WTC11 (cell line): ENCODE results near the gene SIGLEC15. TPM values are rescaled to one million over a fixed set of nuclear protein-coding genes. Genes with fewer than 3 reads are reported as not detected.

Experiments
- AFF4 ChIP-seq: sonication (generic); formaldehyde crosslinking; IDR thresholded peaks from 2 replicates; pipeline ENCODE4 v1.8.1; 2023; ENCODE audit warnings: mild to moderate bottlenecking, missing genetic modification reagents, borderline replicate concordance
- ATF1 ChIP-seq: sonication (generic); formaldehyde crosslinking; IDR thresholded peaks from 2 replicates; pipeline ENCODE4 v1.8.1; 2023; ENCODE audit warnings: mild to moderate bottlenecking, moderate library complexity, missing genetic modification reagents
- E2F4 ChIP-seq: sonication (generic); formaldehyde crosslinking; IDR thresholded peaks from 2 replicates; pipeline ENCODE4 v1.8.1; 2022; ENCODE audit warnings: low read depth, mild to moderate bottlenecking, moderate library complexity, missing genetic modification reagents, borderline replicate concordance
- E2F5 ChIP-seq: sonication (generic); formaldehyde crosslinking; IDR thresholded peaks from 2 replicates; pipeline ENCODE4 v1.8.1; 2022; ENCODE audit warnings: mild to moderate bottlenecking, moderate library complexity, missing genetic modification reagents
- ESRRA ChIP-seq: sonication (generic); formaldehyde crosslinking; IDR thresholded peaks from 2 replicates; pipeline ENCODE4 v1.8.1; 2022; ENCODE audit warnings: mild to moderate bottlenecking, missing genetic modification reagents, borderline replicate concordance
- HMGXB4 ChIP-seq: sonication (generic); formaldehyde crosslinking; IDR thresholded peaks from 2 replicates; pipeline ENCODE4 v1.8.1; 2023; ENCODE audit warnings: mild to moderate bottlenecking, moderate library complexity, missing genetic modification reagents
- MXD4 ChIP-seq: fragments of 250-450 bp; sonication (Bioruptor Pico); IDR thresholded peaks from 2 replicates; pipeline ENCODE4 v1.8.0; 2021; ENCODE audit warnings: mild to moderate bottlenecking, moderate library complexity, borderline replicate concordance
- RELA ChIP-seq: sonication (generic); formaldehyde crosslinking; IDR thresholded peaks from 2 replicates; pipeline ENCODE4 v1.8.1; 2022; ENCODE audit warnings: missing genetic modification reagents, mild to moderate bottlenecking, borderline replicate concordance
- SMAD3 ChIP-seq: sonication (generic); formaldehyde crosslinking; IDR thresholded peaks from 2 replicates; pipeline ENCODE4 v1.8.0; 2022; ENCODE audit warnings: missing genetic modification reagents, mild to moderate bottlenecking, borderline replicate concordance
- SMAD4 ChIP-seq: sonication (generic); formaldehyde crosslinking; IDR thresholded peaks from 2 replicates; pipeline ENCODE4 v1.8.0; 2022; ENCODE audit warnings: mild to moderate bottlenecking, missing genetic modification reagents
- SOX15 ChIP-seq: fragments of 250-450 bp; sonication (Bioruptor Pico); IDR thresholded peaks from 2 replicates; pipeline ENCODE4 v1.9.0; 2021; ENCODE audit warnings: mild to moderate bottlenecking
- TEAD4 ChIP-seq: sonication (generic); formaldehyde crosslinking; IDR thresholded peaks from 2 replicates; pipeline ENCODE4 v1.8.0; 2022; ENCODE audit warnings: mild to moderate bottlenecking, missing genetic modification reagents
- ZNF121 ChIP-seq: sonication (generic); formaldehyde crosslinking; IDR thresholded peaks from 2 replicates; pipeline ENCODE4 v1.8.0; 2023; ENCODE audit warnings: missing genetic modification reagents
- ZNF281 ChIP-seq: sonication (generic); formaldehyde crosslinking; IDR thresholded peaks from 2 replicates; pipeline ENCODE4 v1.8.0; 2023; ENCODE audit warnings: mild to moderate bottlenecking, missing genetic modification reagents
- ZNF532 ChIP-seq: fragments of 250-450 bp; sonication (Bioruptor Pico); IDR thresholded peaks from 2 replicates; pipeline ENCODE4 v1.9.0; 2021; ENCODE audit warnings: mild to moderate bottlenecking, borderline replicate concordance
- total RNA-seq: library from RNA; stranded (reverse); gene quantifications from 3 replicates; pipeline ENCODE4 v1.2.3, GENCODE V29; 2021
- TF ChIP-seq, protein P1 (sequence below): sonication (generic); formaldehyde crosslinking; conservative IDR thresholded peaks from 2 replicates; pipeline ENCODE4 v1.8.1; 2023; ENCODE audit warnings: mild to moderate bottlenecking, low read depth, missing genetic modification reagents, moderate library complexity
- TF ChIP-seq, protein P2 (sequence below): fragments of 250-450 bp; sonication (Bioruptor Pico); IDR thresholded peaks from 2 replicates; pipeline ENCODE4 v1.8.0; 2021; ENCODE audit warnings: mild to moderate bottlenecking

SIGLEC15 gene
- total RNA-seq, 1 experiment from 2014 or later = not detected

- TF ChIP-seq ZNF121 (CRISPR knock-in tag) = peak; percentile 78; the same call in 1 of the 2 replicates
- peak; percentile 89 for TF ChIP-seq E2F5
- TF ChIP-seq, protein P1, sequence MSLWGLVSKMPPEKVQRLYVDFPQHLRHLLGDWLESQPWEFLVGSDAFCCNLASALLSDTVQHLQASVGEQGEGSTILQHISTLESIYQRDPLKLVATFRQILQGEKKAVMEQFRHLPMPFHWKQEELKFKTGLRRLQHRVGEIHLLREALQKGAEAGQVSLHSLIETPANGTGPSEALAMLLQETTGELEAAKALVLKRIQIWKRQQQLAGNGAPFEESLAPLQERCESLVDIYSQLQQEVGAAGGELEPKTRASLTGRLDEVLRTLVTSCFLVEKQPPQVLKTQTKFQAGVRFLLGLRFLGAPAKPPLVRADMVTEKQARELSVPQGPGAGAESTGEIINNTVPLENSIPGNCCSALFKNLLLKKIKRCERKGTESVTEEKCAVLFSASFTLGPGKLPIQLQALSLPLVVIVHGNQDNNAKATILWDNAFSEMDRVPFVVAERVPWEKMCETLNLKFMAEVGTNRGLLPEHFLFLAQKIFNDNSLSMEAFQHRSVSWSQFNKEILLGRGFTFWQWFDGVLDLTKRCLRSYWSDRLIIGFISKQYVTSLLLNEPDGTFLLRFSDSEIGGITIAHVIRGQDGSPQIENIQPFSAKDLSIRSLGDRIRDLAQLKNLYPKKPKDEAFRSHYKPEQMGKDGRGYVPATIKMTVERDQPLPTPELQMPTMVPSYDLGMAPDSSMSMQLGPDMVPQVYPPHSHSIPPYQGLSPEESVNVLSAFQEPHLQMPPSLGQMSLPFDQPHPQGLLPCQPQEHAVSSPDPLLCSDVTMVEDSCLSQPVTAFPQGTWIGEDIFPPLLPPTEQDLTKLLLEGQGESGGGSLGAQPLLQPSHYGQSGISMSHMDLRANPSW (CRISPR knock-in tag) = 0 out of 2 replicates have a peak, but pooled peaks have one; percentile 45
- peak; percentile 47; the same call in 1 of the 2 replicates for TF ChIP-seq ESRRA (CRISPR knock-in tag)
- peak; percentile 88 for TF ChIP-seq RELA (CRISPR knock-in tag)
- no peak; the same call in 1 of the 2 replicates for TF ChIP-seq AFF4 (CRISPR knock-in tag)
- no peak for TF ChIP-seq SOX15
- TF ChIP-seq, protein P2, sequence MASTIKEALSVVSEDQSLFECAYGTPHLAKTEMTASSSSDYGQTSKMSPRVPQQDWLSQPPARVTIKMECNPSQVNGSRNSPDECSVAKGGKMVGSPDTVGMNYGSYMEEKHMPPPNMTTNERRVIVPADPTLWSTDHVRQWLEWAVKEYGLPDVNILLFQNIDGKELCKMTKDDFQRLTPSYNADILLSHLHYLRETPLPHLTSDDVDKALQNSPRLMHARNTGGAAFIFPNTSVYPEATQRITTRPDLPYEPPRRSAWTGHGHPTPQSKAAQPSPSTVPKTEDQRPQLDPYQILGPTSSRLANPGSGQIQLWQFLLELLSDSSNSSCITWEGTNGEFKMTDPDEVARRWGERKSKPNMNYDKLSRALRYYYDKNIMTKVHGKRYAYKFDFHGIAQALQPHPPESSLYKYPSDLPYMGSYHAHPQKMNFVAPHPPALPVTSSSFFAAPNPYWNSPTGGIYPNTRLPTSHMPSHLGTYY (CRISPR knock-in tag) = no peak
- peak; percentile 28; the same call in 1 of the 2 replicates for TF ChIP-seq SMAD3 (CRISPR knock-in tag)
- peak; percentile 87; the same call in 1 of the 2 replicates for TF ChIP-seq ATF1 (CRISPR knock-in tag)
- TF ChIP-seq HMGXB4 (CRISPR knock-in tag) = peak; percentile 94
- TF ChIP-seq MXD4 (CRISPR knock-in tag) = no peak
- TF ChIP-seq SMAD4 = peak; percentile 81; the same call in 1 of the 2 replicates
- TF ChIP-seq TEAD4 = peak; percentile 81
- no peak for TF ChIP-seq E2F4 (CRISPR knock-in tag)
- TF ChIP-seq ZNF281 = peak; percentile 80; the same call in 1 of the 2 replicates
- no peak for TF ChIP-seq ZNF532 (CRISPR knock-in tag)
Measured at GRCh38 chr18:45837283-45838070, 12.0 kb downstream of the SIGLEC15 start (continued).
